ENCODE measurements around the gene AKTIP.
"Not testable (repeated sequence)": the region's sequence is repeated elsewhere in the genome, so short reads cannot be mapped to it uniquely, and the experiment has no call there.

AKTIP gene

DNA sequence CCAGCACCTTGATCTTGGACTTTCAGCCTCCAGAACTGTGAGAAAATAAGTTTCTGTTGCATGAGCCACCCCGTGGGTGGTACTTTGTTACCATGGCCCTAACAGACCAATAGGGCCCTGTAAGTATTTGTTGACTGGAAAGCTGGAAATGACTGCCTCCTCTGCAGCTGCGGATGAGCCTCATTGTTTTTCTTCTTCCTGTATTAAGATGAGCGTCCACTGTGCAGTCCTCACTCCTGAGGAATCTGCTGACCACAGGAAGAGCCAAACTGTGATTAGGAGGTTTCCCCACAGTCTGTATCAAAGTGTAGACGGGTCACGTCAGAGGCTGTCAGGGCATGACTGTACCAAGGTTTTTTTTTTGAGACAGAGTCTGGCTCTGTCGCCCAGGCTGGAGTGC lies 12.2 kb upstream of the AKTIP start:
- no peak for DNase-seq

DNA sequence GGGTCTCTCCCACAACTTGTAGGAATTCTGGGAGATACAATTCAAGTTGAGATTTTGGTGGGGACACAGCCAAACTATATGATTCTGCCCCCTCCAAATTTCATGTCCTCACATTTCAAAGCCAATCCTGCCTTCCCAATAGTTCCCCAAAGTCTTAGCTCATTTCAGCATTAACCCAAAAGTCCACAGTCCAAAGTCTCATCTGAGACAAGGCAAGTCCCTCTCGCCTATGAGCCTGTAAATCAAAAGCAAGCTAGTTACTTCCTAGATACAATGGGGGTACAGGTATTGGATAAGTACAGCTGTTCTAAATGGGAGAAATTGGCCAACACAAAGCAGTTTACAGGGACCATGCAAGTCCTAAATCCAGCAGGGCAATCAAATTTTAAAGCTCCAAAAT lies 9.8 kb upstream of the AKTIP start:
- DNase-seq: not testable (repeated sequence)

DNA sequence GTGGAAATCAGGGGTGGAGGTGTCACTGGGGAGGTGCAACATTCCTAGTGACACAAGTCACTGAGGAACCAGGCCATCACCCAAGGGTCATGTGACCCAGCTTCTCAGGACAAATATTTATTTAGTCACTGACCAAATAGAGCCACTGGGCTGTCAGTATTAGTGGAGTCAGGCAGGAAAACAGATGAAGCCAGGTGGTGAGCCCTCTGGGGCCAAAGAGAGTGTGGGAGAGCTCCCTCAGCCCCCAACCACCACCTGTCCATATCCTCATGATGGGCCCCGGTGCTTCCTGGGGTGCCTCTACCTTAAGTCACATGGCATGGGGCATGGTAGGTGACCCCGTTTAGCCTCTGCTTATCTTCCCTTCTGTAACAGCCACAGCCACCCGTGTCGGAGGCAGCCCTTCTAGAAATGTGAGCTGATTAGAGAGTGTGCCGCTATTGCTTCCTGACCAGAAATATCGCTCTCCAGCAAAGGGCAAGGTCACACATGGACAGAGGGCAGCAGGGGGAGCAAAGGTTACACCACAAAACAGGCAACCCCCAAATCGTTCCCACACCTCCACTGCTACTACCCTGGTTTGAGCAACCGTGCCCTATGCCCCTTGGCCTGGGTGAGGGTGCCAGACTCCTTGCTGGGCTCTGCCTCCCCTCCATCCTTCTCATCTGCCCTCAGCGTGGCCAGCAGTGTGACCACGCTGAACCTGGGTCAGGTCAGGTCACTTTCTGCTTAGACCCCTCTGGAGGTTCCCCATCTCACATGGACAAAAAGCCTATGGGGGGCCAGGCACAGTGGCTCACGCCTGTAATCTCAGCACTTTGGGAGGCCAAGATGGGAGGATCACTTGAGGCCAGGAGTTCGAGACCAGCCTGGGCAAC lies 8.6 kb upstream of the AKTIP start:
- DNase-seq: no peak

DNA sequence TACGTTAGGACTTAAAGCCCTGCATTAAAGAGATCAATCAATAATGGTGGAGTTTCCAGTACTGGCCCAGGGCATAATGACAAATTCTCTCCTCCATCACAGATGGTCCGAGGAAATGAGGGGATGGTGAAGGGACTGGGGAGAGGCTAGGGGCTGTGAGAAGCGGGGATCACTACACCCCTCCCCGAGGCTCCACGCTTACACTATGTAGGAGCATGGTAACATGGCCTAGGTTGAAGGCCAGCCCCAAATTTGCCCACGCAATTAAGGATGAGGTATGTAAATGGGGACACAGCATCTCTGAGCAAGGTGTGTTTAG lies 8.0 kb upstream of the AKTIP start:
- DNase-seq: no peak

DNA sequence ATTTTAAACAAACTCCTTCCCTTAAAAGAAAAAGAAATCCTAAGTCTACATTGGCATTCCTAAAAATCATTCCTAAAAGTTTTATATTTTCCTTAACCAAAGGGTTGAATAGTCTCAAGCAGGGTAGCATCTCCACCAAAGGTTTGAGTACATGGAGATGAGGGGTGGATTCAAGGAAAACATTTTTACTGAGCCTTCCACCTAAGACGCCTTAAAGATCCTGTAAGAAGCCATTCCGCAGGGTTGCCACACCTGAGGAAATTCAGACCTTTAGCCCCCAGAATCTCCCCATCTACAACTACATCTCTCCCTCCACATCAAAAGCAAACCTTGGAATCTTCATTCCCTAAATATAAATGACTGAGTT lies 7.7 kb upstream of the AKTIP start:
- DNase-seq: no peak

DNA sequence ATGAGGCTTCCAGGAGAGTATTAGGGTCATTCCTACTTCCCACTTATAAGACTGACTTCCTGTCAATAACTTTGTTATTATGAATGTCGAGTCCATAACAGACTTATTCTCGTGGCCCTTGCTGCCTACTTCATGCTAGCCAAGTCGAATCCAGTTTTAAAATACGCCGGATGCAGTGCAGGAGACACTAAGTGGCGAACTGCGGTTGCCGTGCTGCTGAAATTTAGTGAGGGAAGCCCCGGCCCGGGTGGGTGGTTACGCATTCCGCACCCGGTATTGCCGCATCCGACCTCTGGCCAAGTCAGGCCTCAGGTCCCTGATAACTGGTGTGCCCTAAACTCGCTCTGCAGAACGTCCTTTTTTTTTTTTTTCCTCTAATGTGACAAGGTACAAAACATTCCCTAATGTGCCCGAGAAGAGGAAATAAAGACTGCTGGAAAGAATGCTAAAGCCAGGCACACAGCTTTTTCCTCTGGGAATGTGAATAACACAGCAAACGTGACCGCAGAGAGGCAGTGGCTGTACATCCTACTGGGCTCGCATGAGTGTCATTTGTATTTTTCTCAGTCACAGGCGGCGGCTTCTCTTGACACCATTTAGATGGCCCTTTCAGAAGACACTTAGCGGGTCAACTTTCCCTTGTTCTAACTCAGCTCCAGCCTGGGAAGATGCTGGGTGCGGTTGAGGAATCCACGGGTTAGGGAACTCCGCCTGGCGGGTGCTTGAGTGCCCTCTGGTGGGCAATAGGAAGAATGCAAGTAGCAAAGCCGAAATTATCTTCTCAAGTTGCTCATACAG lies 7.1 kb upstream of the AKTIP start:
- DNase-seq: no peak

DNA sequence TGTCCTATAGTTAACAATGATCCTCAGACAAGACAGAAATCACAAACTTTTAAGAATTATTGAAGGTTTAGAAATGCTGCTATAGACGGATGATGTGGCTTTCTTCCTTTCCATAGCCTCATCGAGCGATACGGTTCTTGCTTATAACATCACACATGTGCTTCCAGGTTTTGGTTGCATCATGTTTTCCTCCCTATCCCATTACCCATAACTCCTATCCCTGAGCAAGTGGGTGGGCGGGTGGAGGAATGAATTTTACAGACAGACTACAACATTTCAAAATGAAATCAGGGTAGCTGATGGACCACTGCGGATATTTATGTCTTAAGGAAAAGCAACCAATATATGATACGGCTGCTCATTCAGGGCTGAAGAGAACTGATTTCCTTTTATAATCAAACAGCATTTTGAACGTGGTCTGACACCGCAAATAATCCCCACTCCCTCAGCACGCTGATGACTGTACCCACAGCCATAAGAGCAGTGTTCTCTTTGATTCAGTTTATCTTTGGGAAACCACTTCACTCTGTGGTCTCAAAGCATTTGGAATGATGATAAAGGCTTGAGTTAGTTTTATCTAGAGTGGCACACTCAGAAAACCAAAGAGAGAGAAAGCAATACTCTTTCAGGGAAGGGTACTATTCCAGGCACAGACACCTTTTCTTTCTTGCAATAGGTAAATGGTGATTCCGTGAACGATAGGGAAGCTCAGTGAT lies 4.6 kb upstream of the AKTIP start:
- no peak for DNase-seq

DNA sequence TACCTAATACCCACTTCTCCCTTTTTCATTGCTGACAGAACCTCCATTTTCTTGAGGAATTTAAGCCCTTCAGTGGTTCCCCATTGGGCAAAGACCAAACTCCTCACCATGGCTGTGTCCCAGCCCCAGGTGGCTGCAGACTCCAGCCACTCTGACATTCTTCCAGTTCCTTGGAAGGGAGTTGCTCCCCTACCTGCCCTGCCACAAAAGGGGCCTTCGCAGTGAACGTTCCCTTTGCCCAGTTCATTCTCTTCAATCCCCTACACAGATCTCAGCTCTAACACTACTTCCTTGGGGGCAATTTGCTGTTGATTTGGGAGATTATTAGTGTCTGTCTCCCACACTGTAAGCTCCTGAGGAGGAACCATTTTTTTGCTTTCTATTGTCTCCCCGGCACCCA lies 3.2 kb upstream of the AKTIP start:
- DNase-seq: no peak

DNA sequence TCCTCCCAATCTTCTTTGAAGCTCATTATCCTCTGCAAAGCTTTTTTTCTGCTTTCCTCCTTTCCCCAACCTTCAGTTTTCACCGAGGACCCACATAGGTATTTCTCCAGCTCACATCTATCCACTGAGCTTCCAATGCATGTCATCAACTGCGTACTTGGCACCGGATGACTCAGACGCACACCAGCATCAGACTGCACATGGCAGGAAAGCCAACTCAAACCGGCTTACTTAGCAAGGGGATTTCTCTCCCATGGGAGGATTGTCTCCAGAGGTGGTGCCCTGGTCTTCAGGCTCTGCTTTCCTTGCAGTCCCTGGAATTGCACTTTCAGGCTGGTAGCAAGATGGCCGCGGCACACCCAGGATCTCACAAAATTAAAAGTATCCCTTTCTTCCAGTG lies 1.7 kb upstream of the AKTIP start:
- no peak for DNase-seq

DNA sequence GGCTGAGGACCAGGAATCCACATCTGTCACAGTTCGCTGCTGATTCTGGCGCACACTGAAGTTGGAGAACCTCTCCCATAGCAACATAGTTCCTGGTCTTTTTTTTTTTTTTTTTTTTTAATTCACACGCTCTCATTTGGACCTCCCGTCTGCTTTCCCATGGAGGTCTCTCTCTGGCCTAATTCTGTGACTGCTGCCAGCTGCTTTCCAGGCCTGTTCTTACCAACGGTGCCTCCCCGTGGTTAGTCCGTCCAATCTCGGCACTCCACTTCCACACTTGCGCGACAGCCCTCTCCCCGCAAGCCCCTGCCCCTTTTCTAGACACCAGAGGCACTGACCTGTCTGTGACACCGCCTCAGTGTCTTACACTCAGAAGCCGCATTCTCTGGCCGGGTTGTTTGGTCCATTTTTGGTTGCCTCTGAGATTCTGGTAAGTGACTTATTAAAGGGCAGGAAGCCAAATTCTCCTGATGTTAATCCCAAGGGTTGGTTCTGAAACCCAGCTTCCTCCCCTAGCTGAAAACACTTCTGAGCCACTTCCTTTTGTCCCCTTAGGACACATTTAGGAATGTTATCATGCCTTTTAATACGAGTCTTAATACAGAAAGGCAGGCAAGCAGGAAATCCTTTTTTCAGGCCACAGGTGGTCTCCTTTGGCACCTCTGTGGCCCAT lies 1.1 kb upstream of the AKTIP start:
- no peak for DNase-seq

DNA sequence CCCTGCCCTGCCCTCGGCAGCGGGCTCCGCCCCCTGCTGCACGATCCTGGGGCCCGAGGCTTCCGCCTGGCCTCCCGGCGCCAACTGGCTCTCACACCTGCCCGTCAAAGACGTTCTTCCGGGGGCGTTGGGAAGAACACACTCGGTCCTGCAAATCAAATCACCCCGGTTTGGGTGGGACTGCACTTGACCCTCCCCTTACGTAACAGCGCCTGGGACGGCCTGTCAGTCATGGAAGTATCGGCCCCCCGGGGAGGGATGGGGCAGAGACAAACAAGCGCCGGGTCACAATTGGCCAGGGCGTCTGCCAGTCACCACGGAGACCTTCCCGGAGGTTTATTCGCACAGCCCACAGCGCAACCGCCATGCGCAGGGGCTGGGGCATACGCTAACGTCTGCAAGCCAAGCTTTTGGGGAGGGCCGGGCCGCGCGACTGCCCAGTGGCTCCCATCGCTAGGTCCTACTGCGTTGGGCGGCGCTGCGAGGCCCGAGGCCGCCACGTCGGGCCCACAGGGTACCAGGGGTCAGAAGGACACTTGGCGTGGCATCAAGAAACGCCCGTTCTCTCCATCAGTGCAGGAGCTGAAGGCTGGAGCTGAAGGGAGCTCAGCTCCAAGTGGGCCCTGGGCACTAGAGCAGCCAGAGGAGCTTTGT lies 388 bp upstream of the AKTIP start:
- peak; percentile 95 to 96 for DNase-seq

DNA sequence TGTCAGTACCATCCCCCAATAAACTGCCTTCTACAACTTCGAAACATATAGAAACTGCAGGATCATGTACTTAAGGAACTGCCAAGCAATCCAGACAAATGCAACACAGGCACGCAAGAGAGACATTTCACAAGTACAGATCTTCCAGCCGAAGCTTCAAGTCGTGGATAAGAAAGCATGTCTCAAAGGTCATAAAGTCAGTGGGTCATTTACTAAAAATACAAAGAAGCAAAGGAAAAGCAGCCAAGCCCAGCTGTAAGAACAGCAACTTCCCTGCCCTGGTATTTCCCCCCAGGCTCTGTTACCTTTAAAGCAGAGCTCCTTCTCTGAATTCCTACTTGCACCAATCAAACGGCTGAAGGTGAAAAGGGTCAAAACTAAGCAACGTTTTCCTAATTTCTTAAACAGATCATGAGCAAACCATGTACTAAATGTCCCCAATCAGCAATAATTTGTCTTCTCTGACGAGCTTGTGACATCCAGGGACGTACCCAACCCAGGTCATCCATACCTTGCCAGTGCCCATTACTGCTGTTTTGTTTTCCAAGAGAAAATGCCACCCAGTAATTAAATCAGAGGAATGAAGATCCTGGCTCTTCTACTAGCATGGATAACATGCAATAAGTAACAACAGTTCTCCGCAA lies 1.7 kb downstream of the AKTIP start:
- DNase-seq: no peak

DNA sequence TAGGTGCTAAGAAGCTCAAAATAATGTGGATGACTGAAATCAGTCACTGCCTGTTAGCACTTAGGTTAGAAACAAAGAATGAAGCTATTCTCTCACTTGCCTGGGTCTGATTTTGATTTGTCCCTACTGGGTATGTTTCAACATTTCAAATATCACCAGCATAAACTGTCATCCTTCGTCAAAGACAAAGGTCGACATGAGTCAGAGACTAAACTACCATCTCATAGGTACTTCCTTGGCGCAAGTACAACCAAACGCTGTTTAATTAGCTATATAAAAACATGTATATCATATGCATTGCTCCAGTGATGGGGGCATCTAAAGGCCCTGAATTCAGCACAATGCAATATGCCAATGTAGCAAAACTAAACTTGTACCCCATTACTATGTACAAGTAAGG lies 4.0 kb downstream of the AKTIP start:
- no peak for DNase-seq

DNA sequence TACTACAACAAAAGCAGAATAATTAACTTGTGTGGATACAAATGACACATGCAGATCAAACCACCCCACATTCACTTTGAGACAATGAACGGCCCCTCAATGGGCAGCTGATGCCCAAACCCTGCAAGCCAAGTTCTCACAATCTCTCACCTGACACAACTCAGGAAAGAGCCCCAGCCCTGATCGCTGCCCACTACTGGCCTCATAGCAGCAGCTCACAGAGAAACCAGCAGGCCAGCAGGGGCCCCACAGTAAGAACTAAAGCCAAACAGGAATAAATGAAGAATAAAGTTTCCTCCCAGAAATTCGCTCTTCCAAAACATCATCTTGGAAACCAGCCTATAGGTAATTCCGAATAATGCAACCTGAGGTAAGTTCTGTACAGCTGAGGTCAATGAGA lies 7.7 kb downstream of the AKTIP start:
- no peak for DNase-seq

DNA sequence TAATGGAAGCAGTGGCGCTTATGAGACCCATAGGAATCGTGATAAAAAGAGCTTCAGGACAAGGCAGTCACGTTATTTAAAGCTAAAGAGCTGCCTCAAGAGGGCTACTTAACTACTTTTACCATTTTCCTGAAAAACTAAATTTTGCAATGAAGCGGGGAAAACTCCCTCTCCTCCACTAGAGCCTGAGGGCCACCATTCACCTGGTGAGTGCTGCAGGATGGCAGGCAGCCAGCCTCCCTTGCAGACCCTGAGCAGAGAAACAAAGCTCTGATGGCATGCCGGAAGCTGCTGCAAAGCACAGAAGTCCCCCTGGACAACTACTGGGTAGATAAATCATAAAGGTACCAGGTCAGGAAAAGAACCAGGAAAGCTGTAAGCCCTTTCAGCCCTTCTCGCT lies 8.4 kb downstream of the AKTIP start:
- DNase-seq: no peak

DNA sequence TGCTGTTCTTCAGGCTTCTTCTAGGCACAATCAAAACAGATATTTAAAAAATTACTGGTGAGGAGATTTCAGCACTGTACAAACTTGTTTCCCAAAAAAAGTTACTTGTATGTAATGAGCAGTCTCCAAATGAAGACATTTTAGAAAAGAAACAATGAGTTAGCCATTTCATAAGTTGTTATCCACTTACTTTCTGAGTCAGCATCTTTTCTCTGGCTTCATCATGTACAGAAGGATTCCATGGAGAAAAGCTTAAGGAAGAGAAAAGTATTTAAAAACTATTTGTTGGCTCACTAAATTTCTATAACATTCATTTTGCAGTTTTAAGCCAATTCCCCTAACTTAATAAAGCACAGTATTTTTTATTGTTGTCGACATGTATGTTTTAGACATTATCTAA lies 10.5 kb downstream of the AKTIP start:
- DNase-seq: no peak

DNA sequence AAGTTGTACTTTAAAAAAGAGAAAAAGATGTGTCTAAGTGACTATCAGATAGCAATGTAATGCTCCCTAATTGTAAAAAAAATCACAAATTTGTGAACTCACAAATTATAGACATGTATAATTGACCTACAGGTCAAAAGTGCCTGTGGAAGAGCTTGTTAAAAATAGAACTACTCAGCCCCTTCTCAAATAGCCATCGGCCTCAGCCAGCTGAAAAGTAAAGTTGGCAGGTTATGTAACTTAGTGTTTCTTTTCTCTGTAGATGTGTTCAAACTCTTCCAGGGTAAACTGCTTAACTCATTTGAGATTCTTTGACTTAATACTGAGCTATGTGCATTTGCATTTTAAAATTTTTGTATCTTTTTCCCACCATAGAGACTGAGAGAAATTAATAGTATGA lies 13.3 kb downstream of the AKTIP start:
- no peak for DNase-seq

DNA sequence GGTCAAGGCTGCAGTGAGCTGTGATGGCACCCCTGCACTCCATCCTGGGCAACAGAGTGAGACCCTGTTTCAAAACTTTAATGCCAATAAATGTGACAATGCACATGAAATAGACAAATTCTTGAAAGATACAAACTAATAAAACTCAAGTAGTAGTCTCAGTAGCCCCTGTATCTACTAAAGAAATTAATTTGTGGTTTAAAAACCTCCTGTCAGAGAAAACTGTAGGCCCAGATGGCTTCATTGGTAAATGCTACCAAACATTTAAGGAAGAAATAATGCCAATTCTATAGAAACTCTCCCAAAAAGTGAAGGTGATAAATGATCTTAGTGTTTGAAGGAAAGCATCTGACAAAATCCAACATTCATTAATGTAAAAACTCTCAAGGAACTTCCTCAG lies 16.8 kb downstream of the AKTIP start:
- DNase-seq: no peak

DNA sequence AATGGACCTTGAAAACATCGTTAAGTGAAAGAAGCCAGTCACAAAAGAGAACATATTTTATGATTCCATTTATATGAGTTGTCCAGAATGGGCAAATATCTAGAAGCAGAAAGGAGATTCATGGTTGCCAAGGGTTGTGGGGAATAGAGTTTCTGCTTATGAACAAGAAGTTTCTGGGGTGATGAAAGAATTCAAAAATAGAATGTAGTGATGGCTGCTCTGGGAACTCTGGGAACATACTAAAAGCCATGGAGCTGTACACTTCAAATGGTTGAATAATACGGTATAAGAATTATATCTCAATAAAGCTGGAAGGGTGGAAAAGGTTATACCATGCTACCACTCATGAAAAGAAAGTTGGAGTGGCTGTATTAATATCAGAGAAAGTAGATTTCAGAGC lies 18.5 kb downstream of the AKTIP start:
- DNase-seq: no peak

DNA sequence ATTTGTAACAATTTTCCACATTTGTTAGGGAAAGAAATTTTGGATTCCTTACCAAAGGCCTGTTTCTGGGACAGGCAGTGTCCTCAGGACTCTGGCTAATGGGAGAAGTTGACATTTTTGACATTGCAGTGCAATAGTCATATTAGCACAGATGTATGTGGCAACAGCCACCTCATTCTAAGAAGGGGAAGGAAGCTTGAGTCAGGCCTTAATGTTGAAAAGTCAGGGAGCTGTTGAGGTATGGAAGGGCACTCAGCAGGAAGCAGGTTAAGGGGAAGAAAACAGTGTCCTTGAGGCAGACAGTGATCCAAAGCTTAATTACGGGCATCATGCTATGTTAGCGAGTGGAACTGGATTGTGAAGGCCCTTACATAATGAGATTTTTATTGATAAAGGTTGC lies 20.9 kb downstream of the AKTIP start:
- DNase-seq: no peak

DNA sequence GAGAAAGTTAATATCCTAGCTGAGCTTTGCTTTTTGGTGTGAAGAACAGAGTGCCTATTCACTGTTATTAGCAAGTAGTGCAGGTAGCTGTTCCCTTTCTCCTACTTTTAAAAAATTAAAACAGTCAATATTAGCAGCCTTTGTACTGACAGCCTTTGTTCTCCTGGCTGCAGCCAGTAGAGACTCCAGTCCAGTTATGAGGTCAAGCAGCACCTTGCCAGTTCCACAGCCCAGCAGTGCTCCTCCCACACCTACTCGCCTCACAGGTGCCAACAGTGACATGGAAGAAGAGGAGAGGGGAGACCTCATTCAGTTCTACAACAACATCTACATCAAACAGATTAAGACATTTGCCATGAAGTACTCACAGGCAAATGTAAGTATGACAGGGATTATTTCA lies 22.6 kb downstream of the AKTIP start:
- DNase-seq: no peak

DNA sequence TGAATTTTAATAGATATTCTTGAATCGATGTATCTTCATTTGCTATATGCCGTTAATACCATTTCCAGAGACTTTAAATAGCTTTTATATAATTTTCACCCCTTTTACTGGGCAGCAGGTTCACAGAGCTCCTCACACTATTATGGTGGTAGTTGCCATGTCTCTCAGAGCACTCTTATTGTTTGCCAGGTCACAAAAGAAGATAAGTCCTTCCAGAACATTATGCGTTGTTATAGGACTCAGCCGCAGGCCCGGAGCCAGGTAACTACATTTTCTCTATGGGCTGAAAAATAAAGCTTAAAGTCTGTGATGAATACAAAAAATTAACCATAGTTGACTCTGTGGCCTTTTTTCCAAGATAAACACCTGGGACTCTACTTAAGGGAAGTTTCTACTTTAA lies 24.0 kb downstream of the AKTIP start:
- no peak for DNase-seq
